Thoracic aorta (tissue), 2 donors: ENCODE results near the gene MYO1F. TPM values are rescaled to one million over a fixed set of nuclear protein-coding genes. Genes with fewer than 3 reads are reported as not detected.

Experiments used
- ATAC-seq: fragments of 150-250 bp; one replicate; pipeline ENCODE4 v1.8.0; 2017; ENCODE audit warnings: low read depth; ENCODE audit not compliant: insufficient number of reproducible peaks, low FRiP score
- DNase-seq: peaks from one replicate; pipeline ENCODE4 v3.0.0-alpha.2; 2020; ENCODE audit warnings: low spot score
- H3K27ac ChIP-seq, 2 donors: fragments of 200-600 bp; sonication (generic); 1 replicate in 1 of 2; 2 replicates in 1 of 2; pipeline ENCODE4 v1.5.1; 2016; ENCODE audit warnings: mild to moderate bottlenecking in 2 of 2, moderate library complexity in 2 of 2
- H3K27me3 ChIP-seq: fragments of 200-600 bp; sonication (generic); replicated peaks from 2 replicates; pipeline ENCODE4 v1.6.0; 2016; ENCODE audit warnings: mild to moderate bottlenecking; ENCODE audit not compliant: insufficient read depth
- H3K36me3 ChIP-seq: fragments of 200-600 bp; sonication (generic); one replicate; pipeline ENCODE4 v1.5.1; 2016
- H3K4me1 ChIP-seq, 2 donors: fragments of 200-600 bp; sonication (generic); 1 replicate in 1 of 2; 2 replicates in 1 of 2; pipeline versions ENCODE4 v1.5.1 to v1.6.0; 2016; ENCODE audit warnings: low read depth in 2 of 2, mild to moderate bottlenecking in 1 of 2; ENCODE audit not compliant: control insufficient read depth in 1 of 2
- H3K4me3 ChIP-seq: fragments of 200-600 bp; sonication (generic); 2 replicates; pipeline ENCODE4 v1.5.1; 2016; ENCODE audit warnings: mild to moderate bottlenecking
- H3K9me3 ChIP-seq: fragments of 200-600 bp; sonication (generic); 2 replicates; pipeline ENCODE4 v1.5.1; 2016
- total RNA-seq, 2 donors: library from RNA; depleted of rRNA; stranded (reverse); fragments of >200 nt; gene quantifications; one replicate each; pipeline versions ENCODE4 v1.1.0 to v1.2.3, GENCODE V29; 2016
- TF ChIP-seq, protein P1 (sequence below): fragments of 200-600 bp; sonication (generic); IDR thresholded peaks from one replicate; pipeline ENCODE4 v1.5.1; 2019; ENCODE audit warnings: antibody characterized with exemption

The MYO1F gene
- total RNA-seq, 2 donors from 2014 or later, result 29.6 to 33.9 TPM

GRCh38 chr19:8482696-8483095 lies 94.5 kb downstream of the MYO1F start:
- H3K36me3 ChIP-seq, result peaks cover 38% of the 10 kb centered on the region

GRCh38 chr19:8481616-8482015 lies 95.6 kb downstream of the MYO1F start:
- TF ChIP-seq, protein P1, sequence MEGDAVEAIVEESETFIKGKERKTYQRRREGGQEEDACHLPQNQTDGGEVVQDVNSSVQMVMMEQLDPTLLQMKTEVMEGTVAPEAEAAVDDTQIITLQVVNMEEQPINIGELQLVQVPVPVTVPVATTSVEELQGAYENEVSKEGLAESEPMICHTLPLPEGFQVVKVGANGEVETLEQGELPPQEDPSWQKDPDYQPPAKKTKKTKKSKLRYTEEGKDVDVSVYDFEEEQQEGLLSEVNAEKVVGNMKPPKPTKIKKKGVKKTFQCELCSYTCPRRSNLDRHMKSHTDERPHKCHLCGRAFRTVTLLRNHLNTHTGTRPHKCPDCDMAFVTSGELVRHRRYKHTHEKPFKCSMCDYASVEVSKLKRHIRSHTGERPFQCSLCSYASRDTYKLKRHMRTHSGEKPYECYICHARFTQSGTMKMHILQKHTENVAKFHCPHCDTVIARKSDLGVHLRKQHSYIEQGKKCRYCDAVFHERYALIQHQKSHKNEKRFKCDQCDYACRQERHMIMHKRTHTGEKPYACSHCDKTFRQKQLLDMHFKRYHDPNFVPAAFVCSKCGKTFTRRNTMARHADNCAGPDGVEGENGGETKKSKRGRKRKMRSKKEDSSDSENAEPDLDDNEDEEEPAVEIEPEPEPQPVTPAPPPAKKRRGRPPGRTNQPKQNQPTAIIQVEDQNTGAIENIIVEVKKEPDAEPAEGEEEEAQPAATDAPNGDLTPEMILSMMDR, result no peak
- H3K27me3 ChIP-seq, result no peaks in the 10 kb centered on the region
- H3K27ac ChIP-seq, result no peak overlapping the region
- H3K4me3 ChIP-seq, result no peak overlapping the region
- peaks cover 0 to 5% of the 10 kb centered on the region in 2 donors for H3K4me1 ChIP-seq
- DNase-seq (no peak), ATAC-seq (no peak)
- peaks cover 29% of the 10 kb centered on the region for H3K36me3 ChIP-seq
- no peaks in the 10 kb centered on the region for H3K9me3 ChIP-seq

More at GRCh38 chr19:8482696-8483095, 94.5 kb downstream of the MYO1F start:
- peaks cover 0 to 5% of the 10 kb centered on the region in 2 donors for H3K4me1 ChIP-seq
- H3K27me3 ChIP-seq, result no peaks in the 10 kb centered on the region
- no peaks in the 10 kb centered on the region for H3K9me3 ChIP-seq
- DNase-seq, result no peak
- no peak overlapping the region for H3K27ac ChIP-seq
- H3K4me3 ChIP-seq, result no peak overlapping the region
- TF ChIP-seq, protein P1, result no peak
- no peak for ATAC-seq

DNA sequence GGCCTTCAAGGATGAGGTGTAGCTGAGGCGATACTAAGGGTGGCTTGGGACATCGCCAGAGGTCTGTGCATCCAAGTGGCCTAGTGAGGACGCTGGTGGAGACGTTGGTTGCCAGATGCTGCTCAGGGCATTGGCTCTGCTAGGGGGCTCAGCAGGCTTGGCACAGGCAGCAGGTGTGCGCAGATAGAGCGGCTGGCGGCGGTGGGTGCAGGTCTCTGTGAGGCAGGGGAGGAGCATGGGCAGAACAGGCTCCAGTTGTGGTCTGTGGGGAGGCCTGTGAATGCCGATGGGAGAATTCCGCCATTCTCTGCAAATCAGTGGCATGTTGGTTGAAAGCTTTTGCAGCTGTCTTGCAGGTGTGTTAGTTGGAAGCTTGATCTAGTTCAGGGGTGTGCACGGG lies 96.0 kb downstream of the MYO1F start:
- no peaks in the 10 kb centered on the region for H3K9me3 ChIP-seq
- no peak overlapping the region for H3K27ac ChIP-seq
- ATAC-seq, result no peak
- peaks cover 0 to 5% of the 10 kb centered on the region in 2 donors for H3K4me1 ChIP-seq
- peaks cover 25% of the 10 kb centered on the region for H3K36me3 ChIP-seq
- no peaks in the 10 kb centered on the region for H3K27me3 ChIP-seq
- TF ChIP-seq, protein P1, result no peak
- no peak for DNase-seq
- no peak overlapping the region for H3K4me3 ChIP-seq

DNA sequence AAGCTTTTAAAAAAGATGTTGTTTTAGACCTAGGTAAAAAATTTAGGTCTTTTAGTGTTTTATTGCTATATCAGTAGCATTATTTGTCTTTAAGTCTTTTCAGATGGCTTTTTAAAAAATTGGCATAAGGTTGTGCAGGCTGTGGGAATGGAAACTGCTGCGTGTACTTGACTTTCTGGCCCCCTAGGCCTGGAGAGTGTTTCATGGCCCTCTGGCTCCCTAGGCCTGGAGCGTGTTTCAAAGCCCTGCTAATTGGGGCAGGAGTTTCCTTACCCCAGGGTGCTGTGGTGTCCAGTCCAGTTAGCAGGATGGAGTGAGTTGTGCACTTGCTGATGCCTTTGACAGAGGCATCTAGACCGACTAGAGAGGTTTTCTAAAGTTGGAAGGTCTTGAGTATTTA lies 98.6 kb downstream of the MYO1F start:
- TF ChIP-seq, protein P1, result no peak
- Histone ChIP-seq H3K36me3 (peaks cover 19% of the 10 kb centered on the region), H3K27ac (no peak overlapping the region), H3K4me1 (peaks cover 0 to 5% of the 10 kb centered on the region in 2 donors), H3K27me3 (no peaks in the 10 kb centered on the region), H3K4me3 (no peak overlapping the region), H3K9me3 (no peaks in the 10 kb centered on the region)
- no peak for DNase-seq
- no peak for ATAC-seq

- no peak for ATAC-seq
- H3K4me1 ChIP-seq, result peaks cover 0 to 5% of the 10 kb centered on the region in 2 donors
Observed at GRCh38 chr19:8477889-8478288, 99.4 kb downstream of the MYO1F start.

More at GRCh38 chr19:8477889-8478288, 99.4 kb downstream of the MYO1F start:
- TF ChIP-seq, protein P1, result no peak
- Histone ChIP-seq H3K36me3 (peaks cover 18% of the 10 kb centered on the region), H3K9me3 (no peaks in the 10 kb centered on the region), H3K27ac (no peak overlapping the region), H3K27me3 (no peaks in the 10 kb centered on the region), H3K4me3 (no peak overlapping the region)
- no peak for DNase-seq
